ENCODE measurements around the gene ELN.

Gene ELN

DNA sequence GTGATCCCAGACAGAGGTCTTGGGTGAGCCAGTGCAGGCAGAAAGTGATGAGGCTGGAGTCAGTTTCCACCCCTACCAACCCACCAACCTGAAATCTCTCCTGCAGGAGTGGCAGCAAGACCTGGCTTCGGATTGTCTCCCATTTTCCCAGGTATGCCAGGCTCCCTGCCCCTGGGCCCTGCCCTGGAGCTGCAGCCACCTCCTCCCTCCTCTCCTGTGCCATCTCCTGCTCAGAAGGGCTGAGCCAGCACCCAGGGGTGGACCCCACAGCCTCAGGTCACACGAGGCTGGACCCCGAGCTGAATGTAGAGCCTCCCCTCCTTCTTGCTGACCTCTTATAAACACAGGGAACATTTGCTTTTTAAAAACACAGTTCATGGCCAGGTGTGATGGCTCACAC, 38.7 kb downstream of the ELN start:
- DNase-seq, result no peak

DNA sequence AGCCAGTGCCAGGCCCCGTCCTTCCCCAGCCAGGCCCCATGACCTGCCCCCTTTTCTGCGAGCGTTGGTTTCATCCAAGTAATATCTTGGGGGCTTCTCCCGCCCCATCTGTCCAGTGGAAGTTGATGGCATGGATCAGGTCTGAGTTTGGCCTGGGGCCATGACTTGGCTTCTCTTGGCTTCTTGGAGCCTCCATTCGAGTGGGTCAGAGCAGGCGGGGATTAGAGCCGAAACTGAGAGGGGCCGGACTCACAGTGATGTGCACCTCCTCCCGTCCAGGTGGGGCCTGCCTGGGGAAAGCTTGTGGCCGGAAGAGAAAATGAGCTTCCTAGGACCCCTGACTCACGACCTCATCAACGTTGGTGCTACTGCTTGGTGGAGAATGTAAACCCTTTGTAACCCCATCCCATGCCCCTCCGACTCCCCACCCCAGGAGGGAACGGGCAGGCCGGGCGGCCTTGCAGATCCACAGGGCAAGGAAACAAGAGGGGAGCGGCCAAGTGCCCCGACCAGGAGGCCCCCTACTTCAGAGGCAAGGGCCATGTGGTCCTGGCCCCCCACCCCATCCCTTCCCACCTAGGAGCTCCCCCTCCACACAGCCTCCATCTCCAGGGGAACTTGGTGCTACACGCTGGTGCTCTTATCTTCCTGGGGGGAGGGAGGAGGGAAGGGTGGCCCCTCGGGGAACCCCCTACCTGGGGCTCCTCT, 40.6 kb downstream of the ELN start:
- no peak for DNase-seq

DNA sequence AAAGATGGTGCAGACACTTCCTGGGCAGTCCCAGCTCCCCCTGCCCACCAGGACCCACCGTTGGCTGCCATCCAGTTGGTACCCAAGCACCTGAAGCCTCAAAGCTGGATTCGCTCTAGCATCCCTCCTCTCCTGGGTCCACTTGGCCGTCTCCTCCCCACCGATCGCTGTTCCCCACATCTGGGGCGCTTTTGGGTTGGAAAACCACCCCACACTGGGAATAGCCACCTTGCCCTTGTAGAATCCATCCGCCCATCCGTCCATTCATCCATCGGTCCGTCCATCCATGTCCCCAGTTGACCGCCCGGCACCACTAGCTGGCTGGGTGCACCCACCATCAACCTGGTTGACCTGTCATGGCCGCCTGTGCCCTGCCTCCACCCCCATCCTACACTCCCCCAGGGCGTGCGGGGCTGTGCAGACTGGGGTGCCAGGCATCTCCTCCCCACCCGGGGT, 41.1 kb downstream of the ELN start:
- no peak for DNase-seq

DNA sequence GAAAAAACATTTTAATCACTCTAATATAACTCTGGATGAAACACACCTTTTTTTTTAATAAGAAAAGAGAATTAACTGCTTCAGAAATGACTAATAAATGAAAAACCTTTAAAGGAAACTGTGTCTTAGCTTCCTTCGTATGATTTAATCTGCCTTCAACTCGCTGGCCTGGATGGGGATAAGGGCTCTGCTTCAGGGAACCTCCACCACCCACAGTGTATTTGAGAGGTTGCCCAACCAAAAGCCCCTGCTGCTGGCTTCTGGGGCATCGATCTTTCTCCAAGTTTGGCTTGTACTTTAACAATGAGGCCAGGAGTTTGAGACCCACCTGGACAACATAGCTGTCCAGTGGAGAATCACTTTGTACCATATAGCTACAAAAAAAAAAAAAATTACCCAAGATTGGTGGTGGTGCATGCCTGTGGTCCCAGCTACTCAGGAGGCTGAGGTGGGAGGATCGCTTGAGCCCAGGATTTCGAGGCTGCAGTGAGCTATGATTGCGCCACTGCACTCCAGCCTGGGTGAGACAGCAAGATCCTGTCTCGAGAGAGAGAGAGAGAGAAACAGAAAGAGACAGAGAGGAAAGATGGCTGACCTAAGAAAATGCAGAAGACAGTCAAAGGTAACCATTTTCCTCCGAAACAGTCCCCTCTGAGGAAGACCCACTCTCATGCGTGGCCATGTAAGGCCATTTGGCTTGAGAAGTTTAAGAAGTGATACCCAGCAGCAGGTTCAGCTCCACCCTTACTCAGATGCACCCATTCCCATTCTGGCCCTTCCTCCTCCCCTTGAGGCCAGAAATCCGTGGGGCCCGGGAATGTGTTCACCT, 42.0 kb downstream of the ELN start:
- no peak for DNase-seq

DNA sequence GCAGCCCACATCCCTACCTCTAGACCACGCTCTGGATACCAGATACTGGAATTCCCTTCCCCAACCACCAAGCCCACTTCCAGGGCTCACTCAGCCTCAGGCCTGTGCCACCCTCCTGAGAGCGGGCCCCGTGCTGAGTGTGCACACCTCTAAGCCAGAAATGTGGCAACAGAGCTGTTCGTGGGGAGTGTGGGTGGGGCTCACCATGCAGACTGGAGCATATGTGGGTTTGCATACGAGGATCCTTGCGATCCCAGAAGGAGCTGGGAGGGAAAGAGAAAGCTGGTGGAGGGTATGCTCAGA, 42.6 kb downstream of the ELN start:
- no peak for DNase-seq

DNA sequence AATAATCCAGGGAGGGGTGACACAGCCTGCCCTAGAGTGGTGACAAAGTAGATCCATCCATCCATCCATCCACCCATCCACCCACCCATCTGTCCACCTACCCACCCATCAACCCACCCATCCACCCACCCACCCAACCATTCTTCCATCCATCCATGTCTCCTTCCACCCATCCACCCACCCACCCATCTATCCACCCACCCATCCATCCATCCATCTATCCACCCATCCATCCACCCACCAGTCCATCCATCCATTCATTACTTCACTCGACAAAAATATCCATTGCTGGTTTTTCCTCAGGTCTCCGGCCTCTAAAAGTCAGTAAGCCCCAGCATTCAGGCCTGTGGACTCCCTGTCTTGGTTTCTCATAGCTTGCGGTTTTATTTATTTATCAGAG, 43.1 kb downstream of the ELN start:
- no peak for DNase-seq

DNA sequence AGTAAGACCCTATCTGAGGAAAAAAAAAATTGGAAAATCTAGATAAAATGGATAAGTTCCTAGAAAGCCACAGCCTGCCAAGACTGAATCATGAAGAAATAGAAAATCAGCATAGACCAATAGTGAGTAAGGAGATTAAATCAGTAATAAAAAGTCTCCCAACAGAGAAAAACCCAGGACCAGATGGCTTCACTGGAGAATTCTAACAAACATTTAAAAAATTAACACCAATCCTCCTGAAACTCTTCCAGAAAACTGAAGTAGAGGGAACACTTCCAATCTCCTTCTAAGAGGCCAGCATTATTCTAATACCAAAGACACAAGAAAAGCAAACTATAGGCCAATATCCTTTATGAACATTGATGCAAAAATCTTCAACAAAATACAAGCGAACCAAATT, 46.8 kb downstream of the ELN start:
- DNase-seq, result no peak

DNA sequence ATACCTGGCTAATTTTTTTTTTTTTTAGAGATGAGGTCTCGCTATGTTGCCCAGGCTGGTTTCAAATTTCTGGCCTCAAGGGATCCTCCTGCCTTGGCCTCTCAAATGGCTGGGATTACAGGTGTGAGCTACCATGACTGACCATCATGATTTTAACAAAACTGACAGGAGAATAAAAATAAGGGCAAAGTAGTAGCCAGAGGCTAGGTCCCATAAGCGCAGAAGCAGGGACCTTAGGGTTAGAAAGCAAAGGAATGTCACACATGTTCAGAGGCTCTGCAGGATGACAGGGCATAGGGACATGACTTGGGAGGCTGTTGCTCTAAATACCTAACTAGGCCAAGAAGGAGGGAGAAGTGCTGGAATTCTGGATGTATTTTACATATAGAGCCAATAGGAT, 50.5 kb downstream of the ELN start:
- DNase-seq, result no peak

DNA sequence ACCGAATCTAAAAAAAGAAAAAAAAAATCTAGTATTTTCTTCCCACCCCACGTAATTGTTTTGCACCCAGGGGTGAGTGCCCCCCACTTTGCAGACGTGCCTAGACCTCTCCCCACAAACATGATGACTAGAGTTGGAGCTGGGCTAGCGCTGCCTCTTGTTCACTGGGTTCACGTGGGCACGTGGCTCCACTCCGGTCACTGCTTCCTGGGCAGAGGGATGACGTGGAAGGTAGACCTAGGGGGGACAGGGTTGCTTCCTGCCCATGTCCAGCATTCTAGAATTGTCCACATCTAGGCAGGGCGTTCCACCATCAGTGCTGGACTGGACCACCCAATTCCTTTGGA, 54.8 kb downstream of the ELN start:
- DNase-seq, result no peak

DNA sequence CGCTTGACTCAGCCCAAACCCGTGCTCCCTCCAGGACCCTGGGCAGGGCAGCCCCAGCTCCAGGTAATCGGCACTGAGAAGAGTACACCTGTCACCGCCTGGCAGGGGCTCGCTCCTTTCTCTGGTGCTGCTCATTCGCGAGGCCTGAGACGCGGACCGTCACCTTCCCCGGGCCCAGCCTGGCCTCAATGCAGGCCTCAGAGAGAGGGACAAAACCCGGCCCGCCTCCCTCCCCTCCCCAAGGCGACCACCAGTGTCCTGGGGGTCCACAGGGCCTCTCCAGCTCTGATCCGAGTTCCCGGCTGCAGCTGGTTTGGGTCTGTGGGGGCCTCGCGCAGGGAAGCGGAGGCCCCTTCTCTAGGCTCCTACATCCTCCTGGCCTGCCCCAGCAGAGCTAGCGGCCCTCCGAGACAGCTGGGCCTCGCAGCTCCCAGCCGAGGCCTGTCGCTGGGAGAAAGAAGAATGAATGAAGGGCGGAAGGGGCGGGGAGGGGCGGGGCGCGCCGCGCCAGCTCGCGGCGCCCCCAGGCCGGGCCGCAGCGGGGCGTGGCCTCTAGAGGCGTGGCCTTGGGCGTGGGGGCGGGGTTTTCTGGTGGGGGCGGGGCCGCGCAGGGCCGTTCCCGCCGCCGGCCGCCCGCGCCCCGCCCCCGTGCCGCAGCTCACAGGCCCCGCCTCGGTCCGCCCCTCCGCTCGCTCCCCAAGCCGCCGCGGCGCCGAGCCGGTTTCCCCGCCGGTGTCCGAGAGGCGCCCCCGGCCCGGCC, 55.3 kb downstream of the ELN start, which contains the start of gene LIMK1:
Gene LIMK1 (plus strand): TSS at position 688 of the 760 bp plus-strand sequence. CDS start 187 bp downstream, outside the sequence.
- peak; percentile 82 to 87 for DNase-seq

DNA sequence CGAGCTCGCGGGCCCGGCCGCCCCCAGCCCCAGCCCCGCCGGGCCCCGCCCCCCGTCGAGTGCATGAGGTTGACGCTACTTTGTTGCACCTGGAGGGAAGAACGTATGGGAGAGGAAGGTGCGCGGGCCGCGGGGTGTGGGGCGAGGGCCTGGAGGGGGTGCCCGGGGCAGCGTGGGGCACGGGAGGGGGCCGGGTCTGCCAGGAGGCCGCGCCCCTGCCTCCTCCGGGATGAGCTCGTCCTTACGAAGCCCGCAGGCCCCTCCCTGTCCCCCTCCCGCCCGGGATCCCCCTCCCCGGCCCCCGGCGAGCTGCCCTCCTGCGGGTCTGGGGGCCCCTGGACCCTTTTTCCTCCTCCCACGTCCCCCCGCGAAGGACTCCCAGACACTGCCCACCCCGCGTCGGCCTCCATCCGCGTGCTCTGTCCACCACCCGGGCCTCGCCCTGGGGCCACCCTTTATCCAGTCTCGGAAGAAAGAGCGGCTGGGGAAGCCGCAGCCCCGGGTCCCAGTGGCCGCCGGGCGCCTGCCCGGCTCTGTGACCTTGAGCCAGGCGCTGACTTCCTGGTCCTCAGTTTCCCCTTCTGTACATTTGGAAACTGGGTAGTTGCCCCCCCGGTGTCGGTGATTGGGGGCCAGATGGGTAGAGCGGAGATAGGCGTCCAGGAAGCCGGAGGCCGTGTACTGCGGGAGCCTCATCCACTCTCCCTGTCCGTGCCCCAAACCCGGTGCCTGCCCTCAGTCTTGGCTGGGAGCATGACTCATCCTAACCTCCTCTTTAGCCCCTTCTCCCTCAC, 56.2 kb downstream of the ELN start:
- DNase-seq, result peak in 1 of 2 donors; percentile 32

DNA sequence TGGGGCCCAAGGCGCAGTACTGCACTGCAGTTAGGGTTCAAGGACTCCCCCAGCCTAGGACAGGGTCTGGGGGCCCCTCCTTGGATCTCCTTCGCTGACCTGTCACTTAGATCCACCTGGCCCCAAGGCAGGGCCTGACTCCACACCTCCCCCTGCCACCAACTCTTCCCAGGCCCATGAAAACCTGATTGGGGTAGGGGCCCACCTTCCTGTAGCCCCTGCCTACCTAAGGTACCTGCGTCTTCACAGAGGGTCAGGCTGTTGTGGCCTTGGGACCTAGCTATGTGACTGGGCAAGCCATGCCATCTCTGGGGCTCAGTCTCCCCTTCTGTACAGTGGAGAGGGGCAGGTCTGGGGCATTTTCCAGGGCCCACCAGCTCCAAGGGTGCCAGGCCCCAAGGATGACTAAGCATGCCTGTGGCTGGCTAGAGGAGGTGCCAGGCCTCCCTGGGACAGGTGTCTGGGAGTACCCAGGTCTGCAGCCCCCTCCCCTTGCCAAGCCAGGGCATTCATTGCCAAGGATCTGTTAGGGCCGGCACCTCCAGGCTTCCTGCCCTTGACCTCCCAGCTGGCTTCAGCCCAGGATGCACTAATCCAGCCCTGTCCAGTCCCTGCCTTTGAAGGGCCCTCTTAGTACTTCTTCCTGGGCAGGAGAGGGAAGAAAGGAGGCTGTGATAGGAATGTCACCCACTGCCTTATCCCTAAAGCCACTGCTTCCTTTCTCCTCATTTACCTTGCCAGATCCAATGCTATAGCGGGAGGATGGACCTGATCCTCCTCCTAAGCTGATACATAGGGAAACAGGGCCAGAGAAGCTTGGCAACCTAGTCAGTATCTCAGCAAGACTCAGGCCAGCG, 57.0 kb downstream of the ELN start:
- DNase-seq, result no peak

DNA sequence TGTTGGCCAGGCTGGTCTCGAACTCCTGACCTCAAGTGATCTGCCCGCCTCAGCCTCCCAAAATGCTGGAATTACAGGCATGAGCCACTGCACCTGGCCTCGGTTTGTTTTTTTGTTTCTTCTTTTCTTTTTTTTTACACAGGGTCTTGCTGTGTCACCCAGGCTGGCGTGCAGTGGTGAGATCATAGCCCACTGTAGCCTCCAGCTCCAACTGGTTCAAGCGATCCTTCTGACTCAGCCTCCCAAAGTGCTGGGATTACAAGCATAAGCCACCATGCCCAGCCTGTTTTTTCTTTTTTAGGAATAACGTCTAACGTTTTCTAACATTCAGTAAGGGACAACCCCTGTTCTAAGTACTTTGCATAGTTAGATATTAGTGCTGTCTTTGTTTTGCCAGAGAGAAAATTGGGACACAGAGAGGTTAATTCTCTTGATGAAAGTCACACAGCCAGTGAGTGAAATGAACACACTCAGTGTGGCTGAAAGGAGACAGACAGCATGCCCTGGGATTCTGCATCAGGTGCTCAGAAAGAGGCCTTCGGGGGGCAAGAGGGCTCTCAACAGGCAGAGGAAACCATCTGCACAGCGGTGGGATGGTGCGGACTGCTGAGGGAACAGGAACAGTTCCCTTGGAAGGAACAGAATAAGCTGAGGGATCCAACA, 59.9 kb downstream of the ELN start:
- DNase-seq, result no peak

DNA sequence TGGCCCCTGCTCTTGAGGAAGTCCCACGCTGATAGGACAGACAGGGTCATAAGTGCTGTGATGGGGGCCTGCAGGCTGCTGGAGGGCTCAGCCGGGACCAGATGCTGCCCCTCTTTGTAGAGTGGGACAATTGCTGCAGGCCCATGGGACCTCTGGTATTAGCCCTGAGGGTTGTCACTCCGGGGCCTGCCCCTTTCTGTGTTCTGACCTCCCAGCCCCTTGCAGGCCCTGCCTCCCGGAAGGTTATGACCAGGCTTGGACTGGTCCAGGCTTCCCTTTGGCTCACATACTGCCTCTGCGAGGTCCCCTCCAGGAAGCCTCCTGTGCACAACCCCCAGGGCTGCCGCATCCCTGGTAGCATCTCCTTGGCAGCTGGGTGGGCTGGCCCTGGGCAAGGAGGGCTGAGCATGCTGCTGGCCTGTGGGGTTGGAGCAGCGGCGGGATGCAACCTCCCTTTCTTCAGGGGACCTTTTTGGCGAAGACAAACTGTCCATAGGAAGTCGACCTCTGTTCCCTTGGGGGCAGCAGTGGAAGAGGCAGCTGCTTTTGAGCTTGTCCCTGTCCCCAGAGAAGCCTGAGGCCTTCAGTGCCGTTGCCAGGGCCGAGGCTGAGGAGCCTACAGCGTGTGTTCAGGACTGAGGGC, 64.5 kb downstream of the ELN start:
- no peak for DNase-seq

DNA sequence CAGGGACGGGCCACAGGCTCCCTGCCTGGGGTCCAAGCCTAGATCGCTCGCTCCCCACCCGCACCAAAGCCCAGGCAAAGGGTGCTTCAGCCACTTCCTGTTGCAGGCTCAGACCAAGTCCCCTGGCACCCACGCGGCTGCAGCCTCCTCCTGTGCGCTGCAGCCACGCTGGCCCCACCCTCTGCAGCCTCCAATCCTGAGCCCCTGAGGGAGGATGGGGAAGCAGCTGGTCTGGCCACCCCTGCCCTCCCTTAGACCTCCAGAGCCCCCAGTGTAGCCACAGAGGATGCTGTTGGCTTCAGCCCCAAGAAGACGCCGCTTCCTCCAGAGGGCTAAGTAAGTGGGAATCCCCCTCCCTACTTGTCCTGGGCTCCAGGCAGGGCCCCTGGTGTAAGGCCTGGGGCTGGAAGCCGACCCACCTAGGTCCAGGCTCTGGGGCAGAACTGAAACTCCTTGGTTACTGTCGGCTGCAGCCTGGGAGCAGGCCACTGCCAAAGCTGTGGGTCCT, 65.0 kb downstream of the ELN start:
- DNase-seq, result peak; percentile 6 to 48

DNA sequence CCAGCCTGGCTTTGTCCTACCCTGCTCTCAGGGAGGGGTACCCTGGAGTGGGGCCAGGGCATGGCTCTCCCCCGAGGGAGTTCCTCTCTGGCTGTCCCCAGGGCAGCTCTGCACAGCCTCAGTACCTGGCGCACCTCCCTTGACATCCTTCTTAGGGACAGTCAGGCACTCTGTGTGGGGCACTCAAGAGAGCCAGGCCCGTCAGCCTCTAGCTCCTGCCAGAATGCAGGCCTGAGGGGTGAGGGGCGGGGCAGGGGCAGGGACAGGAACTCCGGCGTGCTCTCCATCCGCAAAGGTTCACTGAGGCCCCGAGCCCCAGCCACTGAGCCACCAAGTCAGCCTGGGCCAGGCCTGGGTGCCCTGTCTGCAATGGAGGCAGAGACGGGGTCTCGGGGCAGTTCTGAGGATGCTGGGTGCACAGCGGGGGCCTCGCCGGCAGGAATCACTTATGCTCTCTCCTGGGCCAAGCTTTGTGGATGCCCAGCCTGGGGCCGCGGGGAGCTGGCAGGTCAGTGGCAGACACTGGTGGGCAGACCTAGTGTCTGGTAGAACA, 65.8 kb downstream of the ELN start:
- no peak for DNase-seq

DNA sequence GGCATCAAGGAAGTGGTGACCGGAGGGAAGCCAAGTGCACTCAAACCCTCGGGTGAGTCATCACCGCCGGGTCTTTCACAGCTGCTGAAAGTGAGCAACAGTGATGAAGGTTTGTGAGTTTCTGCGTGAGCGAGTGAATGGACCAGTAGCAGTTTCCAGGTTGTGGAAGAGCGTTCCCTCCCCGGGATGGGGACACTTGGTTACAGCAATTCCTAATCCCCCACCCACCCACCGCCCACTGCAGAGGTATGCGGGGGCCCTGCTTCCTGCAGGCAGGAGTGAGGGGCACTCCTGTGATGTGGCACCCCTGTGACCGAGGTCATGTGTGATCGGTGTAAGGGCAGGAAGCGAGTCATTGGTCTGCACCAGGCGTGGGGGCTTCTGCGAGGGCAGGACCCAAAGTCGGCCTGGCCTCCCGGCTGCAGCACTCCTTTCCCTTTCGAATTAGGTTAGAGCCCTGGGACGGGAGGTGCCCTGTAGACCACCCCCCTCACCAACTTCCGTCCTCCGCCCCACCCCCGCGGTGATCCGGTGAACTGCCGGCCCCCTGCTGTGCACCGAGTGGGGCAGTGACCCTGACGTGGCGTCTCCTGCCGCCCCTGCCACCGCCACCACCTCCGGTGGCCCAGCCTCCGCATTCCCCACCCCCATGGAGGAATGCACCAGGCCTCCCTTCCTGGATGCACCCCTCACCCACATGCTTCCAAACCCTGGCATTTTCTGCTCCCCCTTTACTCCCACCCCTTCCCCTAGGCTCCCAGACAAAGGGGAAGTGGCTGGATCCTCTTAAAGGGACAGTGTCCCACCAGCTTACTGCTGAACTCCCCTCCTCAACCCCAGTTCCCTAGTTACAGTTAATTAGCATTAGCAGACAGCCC, 66.5 kb downstream of the ELN start:
- peak; percentile 76 for DNase-seq

DNA sequence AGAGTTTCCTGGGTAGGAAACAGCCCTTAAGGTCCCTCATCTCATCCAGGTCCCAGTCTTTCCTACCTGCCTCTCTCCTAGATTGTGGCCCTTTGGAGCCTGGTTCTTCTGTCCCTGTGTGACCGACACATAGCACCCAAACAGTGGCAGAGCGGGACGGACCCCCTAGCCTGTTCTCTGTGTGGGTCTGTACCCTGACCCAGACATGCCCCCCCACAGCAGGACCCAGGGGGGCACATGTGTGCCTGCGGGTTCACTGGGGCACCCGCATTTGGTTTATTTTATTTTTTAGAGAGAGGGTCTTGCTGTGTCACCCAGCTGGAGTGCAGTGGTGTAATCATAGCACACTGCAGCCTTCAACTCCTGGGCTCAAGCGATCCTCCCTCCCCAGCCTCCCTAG, 67.2 kb downstream of the ELN start:
- no peak for DNase-seq

DNA sequence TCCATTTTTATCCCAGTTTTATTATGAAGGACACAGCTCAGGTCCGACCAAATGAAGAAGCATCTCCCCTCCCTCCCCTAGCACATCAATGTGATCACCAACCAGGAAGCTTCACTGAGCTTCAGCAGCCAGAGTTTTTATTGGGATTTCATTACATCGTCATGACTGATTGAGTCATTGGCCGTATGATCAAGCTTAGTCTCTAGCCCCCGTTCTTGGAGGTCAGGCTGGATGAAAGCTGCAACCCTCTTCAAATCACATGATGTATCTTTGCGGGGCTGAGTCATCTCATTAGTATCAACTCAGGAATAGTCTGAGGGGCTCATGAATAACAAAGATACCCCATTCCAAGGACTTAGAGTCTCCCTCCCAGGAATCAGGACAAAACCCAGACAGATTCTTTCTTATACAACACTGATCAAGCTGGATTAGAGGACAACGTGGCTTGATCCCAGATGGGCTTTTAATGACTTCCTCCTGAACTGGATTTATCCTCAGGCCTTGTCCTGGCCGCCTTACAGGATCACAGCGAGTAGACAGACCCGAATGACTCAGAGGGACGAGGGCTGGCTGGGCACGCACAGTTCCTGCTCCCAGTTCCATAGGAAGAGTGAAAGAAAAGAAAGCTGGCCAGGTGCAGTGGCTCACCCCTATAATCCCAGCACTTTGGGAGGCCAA, 70.1 kb downstream of the ELN start:
- no peak for DNase-seq

Measured in CD4-positive, alpha-beta T cell treated with Interleukin-1 beta for 1 hour (primary cell).